SH-SY5Y (cell line): ENCODE measurements around the gene TXK.
A peak's percentile ranks its signal among the peaks of the same experiment; 100 is the strongest.

Experiments
- GATA2 ChIP-seq: IDR thresholded peaks from 2 replicates; pipeline ENCODE4 v1.6.1; 2011; ENCODE audit warnings: mild to moderate bottlenecking, low read depth, low read length
- GATA3 ChIP-seq: IDR thresholded peaks from 2 replicates; pipeline ENCODE4 v1.6.1; 2011; ENCODE audit warnings: low read depth, mild to moderate bottlenecking, low read length, moderate library complexity

TXK gene

DNA sequence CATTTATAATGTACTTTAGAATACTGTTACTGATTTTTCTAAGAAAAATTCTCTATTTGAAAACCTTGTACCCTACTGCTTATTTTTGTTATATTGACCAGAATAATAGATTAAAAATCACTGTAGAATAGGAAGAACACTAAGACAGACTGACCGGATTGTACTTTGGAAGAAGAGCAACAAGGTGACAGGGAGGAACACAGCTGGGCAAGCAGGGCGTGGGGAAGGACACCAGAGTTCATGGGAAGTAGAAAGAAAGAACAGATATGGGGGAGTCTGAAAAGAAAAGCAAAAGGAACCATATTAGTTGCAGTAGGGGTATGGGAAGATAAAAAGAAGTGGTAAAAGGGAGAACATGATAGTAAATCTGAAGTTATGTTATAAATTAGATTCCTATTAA, 38.6 kb downstream of the TXK start:
- no peak for TF ChIP-seq GATA2
- no peak for TF ChIP-seq GATA3

DNA sequence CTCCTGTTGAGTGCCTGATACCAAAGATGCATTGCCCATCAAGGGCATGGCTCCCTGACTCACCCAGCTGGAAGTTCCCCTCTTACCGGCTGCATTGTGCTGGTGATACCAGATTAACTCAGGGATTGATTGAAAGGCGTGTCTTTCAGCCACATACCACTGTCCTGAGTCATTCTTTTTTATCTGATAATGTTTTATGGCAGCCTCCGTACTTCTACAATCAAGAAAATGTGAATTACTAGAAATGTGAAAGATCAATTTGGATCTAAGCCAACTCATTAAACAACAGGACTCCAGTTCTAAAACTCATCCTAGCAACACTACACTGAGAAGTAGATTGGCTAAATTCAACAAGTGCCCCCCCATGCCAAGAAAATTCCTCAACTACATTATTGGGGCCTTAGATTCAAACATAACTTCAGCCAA, 40.0 kb downstream of the TXK start:
- no peak for TF ChIP-seq GATA2
- no peak for TF ChIP-seq GATA3

DNA sequence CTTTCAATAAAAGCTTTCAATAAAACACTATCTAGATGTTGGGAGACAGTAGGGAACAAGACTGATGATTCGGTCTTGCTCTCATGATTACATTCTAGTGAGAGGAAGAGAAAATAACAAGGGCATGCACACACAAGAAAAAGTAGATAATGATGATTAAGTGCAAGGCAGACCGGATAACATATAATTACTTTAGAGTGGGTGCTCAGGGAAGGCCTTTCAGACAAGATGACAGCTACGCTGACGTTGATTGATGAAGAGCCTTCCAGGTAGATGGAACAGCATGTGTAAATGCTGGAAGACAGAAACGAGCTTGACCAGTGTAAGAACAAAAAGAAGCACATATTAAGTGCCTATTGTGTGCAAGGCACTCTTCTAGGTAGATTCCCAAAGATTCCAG, 43.4 kb downstream of the TXK start:
- TF ChIP-seq GATA3 = no peak
- no peak for TF ChIP-seq GATA2

DNA sequence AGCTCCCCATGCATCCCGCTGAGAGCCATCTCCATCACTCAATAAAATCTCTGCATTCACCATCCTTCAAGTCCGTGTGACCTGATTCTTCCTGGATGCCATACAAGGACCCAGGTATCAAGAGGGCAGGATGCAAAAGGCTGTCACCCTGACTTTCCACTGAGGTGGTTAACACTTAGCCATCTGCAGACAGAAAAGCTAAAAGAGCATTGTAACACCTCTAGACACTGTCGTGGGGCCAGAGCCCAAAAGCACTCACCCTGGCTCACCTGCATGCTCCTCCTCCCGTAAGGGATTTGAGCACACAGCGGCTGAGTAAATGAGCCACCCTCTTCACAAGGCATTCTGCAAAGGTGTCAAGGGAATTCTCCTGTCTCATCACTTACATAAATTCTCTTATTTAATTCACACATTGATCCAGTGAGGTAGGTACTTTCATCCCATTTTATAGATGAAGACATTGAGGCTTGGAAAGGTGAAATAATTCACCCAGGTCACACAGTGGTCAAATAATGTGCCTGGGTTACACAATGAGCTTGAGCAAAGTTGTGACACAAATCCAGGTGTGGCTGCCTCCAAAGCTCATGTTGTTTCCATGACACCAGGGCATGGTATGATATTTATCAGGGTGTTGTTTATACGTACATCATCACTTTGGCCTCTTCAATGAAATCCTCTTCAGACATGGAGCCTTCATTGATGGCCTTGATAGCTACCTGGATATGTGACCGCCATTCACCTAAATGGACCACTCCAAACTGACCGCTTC, 48.0 kb downstream of the TXK start:
- TF ChIP-seq GATA2 = no peak
- TF ChIP-seq GATA3 = no peak

DNA sequence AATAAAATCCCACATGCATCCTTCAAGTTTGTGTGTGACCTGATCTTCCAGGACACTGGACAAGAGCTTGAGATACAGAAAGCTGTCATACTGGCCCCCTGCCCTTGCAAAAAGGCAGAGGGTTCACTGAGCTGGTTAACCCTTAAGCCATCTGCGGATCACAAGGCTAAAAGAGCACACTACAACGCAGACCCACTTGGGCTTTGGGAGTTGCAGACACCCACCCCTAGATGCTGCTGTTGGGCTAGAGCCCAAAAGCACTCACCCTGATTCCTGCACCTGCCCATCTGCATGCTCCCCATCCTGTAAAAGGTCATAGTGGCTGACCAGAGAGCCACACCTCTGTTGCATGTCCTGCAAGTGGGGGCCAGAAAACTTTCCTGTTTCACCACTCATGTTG, 51.1 kb downstream of the TXK start:
- no peak for TF ChIP-seq GATA3
- TF ChIP-seq GATA2 = no peak

DNA sequence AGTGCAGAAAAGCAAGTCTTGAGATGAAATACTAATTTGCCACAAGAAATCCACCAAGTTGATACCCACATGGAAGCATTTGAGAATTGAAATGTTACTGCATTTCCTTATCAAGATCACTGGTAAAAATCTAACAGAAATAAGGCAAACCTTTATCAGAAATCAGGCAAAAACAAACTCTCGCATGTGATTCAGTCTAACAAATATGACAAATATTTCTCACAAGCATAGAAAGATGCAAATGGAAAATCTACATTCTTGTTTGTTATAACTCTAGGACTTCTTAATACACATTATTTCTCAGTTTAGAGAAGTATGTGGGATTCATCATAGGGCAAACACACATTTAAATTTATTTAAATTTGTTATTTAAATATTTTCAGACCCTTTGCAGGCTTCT, 52.9 kb downstream of the TXK start:
- no peak for TF ChIP-seq GATA2
- no peak for TF ChIP-seq GATA3

DNA sequence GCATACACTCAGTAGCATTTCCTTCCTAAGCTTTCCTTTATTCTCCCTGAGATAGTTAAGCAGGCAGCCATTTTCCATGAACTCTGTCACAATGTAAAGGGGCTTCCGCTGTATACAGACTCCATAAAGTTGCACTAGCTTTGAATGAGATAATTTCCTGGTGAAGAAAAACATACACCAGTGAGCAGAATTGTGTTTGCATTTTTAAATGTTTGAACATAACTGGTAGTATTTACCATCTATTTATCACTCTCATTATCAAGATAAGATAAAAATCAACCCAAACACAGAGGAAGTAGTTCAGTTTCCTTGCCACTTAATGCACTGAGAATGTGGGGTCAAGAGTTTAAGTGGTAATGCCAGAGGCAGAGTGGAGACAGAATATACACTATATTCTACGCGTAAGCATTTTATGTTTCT, 54.1 kb downstream of the TXK start:
- TF ChIP-seq GATA2 (peak; percentile 23; the same call in 1 of the 2 replicates), GATA3 (peak; percentile 64; the same call in 1 of the 2 replicates)

DNA sequence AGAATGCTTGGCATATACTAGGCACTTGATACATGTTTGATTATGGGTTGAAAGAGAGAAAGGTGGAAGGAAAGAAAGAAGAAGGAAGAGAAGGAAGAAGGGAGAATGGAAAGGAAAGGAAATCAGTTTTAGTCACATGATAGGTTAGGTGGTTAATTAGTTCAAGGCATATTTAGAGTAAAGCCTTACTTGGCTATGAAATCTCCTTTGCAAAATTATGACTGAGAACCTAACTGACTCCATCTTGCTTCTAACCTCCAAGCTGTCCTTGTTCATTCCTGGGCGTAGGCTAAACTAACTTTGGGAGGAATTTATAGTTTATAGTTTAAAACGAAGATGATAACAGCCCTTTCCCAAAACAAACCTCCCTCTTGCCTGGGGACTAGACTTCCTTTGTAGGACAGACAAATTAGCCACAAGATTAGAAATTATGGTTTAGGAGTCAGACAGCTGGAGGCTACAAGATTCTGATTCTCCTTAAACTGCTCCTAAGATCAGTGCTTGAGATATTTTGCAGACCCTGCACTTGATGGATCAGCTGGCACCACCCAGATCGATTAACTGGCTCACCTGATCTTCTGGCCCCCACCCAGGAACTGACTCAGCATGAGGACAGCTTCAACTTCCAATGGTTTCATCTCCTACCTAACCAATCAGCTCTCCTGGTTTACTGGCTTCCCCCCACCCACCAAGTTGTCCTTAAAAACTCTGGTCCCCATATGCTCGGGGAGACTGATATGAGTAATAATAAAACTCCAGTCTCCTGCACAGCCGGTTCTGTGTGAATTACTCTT, 55.0 kb downstream of the TXK start:
- TF ChIP-seq GATA2 = no peak
- TF ChIP-seq GATA3 = no peak

DNA sequence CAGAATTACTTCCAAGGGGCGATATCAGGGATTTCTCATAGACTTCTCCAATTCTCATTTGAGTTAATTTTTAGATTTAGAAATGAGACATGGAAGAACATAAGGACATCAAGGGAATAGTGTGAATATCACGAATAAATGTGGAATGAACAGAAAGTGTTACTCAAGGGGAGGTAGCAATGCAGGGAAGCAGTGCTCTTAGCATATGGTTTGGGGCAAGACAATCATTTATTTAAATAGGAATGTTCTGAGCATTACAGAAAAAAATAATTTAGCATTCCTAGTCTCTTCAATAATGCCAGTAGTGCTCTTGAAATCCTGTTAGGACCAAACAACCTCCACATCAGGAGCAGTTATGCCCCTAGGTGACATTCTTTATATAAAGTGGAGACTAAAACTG, 55.6 kb downstream of the TXK start:
- TF ChIP-seq GATA2 (no peak), GATA3 (no peak)

DNA sequence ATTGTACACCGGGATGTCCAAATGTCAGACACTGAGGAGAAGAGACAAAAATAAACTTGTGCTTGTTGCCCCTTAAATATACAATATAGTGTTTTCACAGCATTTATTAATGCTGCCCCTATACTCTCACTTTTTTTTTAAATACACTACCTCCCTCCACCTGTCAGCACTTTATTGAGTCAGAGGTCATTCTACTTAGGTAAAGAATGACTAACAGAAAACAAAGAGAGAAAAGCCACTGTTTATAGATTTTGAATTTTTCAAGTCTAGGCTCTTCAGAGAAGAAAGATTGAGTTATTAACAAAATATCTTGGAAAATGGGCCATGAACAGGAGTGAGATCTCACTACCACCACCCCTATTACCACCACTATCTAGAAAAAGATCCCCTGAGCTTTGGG, 59.4 kb downstream of the TXK start:
- TF ChIP-seq GATA2 = no peak
- no peak for TF ChIP-seq GATA3

DNA sequence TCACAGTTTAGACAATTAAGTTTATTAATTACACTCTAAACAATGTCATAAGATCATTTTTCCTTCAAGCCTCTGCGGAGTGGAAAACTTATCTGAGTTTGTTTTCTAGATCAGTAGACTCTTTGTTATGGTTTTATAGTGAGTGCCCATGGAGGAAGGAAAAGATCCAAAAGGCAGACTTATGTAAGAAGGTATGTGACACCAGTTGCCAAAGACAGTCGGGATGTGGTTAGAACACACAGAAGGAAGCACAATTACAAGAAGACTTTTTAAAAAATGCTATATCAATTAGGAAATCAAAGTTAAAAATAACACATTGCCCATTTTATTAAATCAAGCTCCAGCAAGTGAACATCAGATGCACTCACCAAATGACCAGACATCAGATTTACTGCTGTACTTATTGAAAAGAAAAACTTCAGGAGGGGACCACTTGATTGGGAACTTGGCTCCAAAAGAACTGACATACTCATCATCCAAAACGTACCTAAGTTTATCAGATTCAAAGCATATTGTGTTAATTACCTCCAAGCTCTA, 60.4 kb downstream of the TXK start:
- no peak for TF ChIP-seq GATA3
- no peak for TF ChIP-seq GATA2

DNA sequence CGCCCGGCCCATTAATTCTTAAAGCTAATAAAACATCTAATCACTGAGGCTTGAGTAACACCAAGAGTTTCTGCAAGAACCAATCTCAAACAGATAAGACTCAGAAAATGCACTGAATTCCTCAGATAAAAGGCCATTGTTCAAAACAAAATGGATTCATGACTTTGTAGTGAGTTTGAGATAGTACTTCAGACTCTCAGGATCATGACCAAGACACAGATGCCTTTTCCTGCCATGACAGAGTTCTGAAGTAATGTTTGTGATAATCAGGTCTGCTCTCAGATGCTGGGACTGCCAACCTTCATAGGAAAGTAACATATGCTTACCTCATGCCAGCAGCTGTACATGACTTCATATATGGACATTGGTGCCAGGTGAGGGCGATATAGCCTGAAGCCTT, 62.9 kb downstream of the TXK start:
- TF ChIP-seq GATA3 (no peak), GATA2 (no peak)

DNA sequence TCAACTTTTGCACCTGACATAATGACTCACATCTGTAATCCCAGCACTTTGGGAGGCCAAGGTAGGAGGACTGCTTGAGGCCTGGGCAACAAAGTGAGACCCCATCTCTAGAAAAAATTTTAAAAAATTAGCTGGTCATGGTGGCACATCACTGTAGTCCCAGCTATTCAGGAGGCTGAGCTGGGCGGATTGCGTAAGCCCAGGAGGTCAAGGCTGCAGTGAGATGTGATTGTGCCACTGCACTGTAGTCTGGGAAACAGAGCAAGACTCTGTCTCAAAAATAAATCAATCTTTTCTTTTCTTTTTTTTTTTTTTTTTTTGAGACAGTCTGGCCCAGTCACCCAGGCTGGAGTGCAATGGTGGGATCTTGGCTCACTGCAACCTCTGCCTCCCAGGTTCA, 65.0 kb downstream of the TXK start:
- TF ChIP-seq GATA3 = no peak
- TF ChIP-seq GATA2 = no peak

DNA sequence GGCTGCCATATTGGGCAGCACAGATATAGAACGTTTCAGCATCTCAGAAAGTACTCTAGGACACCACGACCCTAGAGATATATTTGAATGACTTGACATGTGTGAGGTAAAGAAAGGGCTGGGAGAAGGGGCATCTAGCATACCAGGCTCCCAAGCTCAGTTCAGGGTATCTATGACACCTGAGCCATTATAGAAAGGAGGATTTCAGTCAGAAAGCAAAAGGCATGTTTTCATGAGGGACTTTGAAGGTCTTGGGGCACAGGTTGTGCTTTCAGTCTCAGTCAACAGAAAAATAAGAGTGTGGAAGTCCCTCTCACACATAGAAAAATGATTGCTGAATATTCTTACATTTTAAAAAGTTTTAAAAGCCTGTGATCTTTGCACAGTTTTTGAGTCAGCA, 65.9 kb downstream of the TXK start:
- no peak for TF ChIP-seq GATA2
- no peak for TF ChIP-seq GATA3

DNA sequence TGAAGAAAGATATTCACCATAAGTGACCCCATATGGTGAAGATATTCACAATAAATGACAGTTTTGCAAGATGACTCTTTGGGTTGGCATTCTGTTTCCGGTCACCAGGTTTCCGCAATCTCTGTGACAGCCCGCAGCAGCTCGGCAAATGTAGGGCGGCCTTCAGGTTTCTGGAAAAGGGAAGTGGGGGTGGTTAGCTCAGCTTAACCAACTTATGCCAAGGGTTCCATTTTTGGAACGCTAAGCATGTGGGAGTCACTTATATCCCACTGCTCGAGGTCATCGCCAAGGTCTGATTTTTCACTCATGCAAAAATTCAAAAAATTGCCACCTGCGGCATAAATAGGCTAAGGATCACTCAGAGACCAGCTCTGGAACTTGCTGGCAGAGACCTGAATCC, 66.5 kb downstream of the TXK start:
- no peak for TF ChIP-seq GATA2
- no peak for TF ChIP-seq GATA3
